Upper lobe of left lung (tissue), 4 donors: ENCODE measurements around the gene SPSB4.
A peak's percentile ranks its signal among the peaks of the same experiment; 100 is the strongest.

Experiments
- POLR2A ChIP-seq, 4 donors: fragments of 450-650 bp; IDR thresholded peaks; one replicate each; pipeline ENCODE4 v1.5.1; 2016 to 2017; ENCODE audit warnings: antibody characterized with exemption in 4 of 4, mild to moderate bottlenecking in 2 of 4
- TF ChIP-seq, protein P1 (sequence below), 6 experiments: fragments of 450-650 bp in 4 of 6; fragments of 200-600 bp in 2 of 6; sonication (generic) in 2 of 6; IDR thresholded peaks; one replicate each; pipeline ENCODE4 v1.5.1; 2016 to 2019; ENCODE audit warnings: antibody characterized with exemption in 6 of 6

DNA sequence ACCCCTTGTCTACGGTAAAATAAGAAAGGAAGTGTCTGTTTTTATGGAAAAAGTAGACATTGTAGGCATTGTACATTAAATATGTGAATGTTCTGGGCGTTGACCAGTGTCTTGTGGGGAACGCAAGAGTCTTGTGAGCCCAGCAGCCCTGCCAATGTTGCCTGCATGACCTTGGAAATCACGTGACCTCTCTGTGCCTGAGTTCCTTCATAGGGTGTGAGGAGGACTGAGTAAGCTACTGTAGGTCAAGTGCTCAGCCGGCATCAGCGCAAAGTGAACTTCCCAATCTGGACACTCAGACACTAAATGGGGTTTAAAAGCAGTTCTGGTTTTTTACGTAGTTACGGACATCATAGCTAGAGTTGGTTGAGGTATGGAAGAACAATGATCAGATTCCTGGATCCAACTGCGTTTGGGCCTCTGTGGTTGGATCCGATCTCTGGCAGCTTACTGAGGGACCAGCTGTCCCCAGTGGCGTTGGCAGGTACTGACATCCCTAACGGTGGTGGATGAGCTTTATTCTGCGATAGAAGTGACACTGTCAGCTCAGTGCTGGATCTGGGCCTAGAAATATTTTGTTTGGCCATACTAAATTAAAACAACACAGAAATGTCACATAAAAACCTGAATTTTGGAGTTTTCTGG is 63.8 kb downstream of the SPSB4 start:
- TF ChIP-seq, protein P1, sequence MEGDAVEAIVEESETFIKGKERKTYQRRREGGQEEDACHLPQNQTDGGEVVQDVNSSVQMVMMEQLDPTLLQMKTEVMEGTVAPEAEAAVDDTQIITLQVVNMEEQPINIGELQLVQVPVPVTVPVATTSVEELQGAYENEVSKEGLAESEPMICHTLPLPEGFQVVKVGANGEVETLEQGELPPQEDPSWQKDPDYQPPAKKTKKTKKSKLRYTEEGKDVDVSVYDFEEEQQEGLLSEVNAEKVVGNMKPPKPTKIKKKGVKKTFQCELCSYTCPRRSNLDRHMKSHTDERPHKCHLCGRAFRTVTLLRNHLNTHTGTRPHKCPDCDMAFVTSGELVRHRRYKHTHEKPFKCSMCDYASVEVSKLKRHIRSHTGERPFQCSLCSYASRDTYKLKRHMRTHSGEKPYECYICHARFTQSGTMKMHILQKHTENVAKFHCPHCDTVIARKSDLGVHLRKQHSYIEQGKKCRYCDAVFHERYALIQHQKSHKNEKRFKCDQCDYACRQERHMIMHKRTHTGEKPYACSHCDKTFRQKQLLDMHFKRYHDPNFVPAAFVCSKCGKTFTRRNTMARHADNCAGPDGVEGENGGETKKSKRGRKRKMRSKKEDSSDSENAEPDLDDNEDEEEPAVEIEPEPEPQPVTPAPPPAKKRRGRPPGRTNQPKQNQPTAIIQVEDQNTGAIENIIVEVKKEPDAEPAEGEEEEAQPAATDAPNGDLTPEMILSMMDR (IDR thresholded peaks at IDR 0.05): peak in 3 of 6 experiments; percentile 12 to 37 (median 25)
- no peak for TF ChIP-seq POLR2A (IDR thresholded peaks at IDR 0.05)
